Transverse colon (tissue), 4 donors: ENCODE measurements around the gene NEK11.

Experiments
- CTCF ChIP-seq, 5 experiments: fragments of 200-600 bp in 3 of 5; fragments of 450-650 bp in 2 of 5; sonication (generic) in 3 of 5; IDR thresholded peaks; 1 replicate in 2 of 5; 2 replicates in 3 of 5; pipeline ENCODE4 v1.5.1; 2016 to 2017; ENCODE audit warnings: antibody characterized with exemption in 5 of 5, inconsistent platforms in 3 of 5, mild to moderate bottlenecking in 2 of 5, moderate library complexity in 1 of 5
- POLR2A ChIP-seq: fragments of 450-650 bp; IDR thresholded peaks from one replicate; pipeline ENCODE4 v1.6.1; 2016; ENCODE audit warnings: antibody characterized with exemption, mild to moderate bottlenecking, moderate library complexity
- POLR2AphosphoS5 ChIP-seq, 3 donors: sonication (generic); formaldehyde crosslinking; IDR thresholded peaks; one replicate each; pipeline ENCODE4 v1.6.1; 2016; ENCODE audit warnings: antibody characterized with exemption in 3 of 3

GRCh38 chr3:131314318-131314717, 287.6 kb downstream of the NEK11 start:
- TF ChIP-seq POLR2AphosphoS5 (IDR thresholded peaks at IDR 0.05) (no peak), CTCF (IDR thresholded peaks at IDR 0.05) (no peak), POLR2A (no peak)
